Thyroid gland (tissue), 4 donors: Measurements from ENCODE around the gene CCDC39.

Source experiments
- POLR2A ChIP-seq, 2 donors: fragments of 450-650 bp; IDR thresholded peaks; one replicate each; pipeline ENCODE4 v1.6.1; 2017; ENCODE audit warnings: antibody characterized with exemption in 2 of 2, mild to moderate bottlenecking in 2 of 2, moderate library complexity in 1 of 2
- TF ChIP-seq, protein P1 (sequence below), 6 experiments: fragments of 200-600 bp in 3 of 6; fragments of 450-650 bp in 3 of 6; sonication (generic) in 3 of 6; IDR thresholded peaks; one replicate each; pipeline ENCODE4 v1.5.1; 2016 to 2019; ENCODE audit warnings: antibody characterized with exemption in 6 of 6, mild to moderate bottlenecking in 2 of 6, inconsistent platforms in 1 of 6, moderate library complexity in 1 of 6

DNA sequence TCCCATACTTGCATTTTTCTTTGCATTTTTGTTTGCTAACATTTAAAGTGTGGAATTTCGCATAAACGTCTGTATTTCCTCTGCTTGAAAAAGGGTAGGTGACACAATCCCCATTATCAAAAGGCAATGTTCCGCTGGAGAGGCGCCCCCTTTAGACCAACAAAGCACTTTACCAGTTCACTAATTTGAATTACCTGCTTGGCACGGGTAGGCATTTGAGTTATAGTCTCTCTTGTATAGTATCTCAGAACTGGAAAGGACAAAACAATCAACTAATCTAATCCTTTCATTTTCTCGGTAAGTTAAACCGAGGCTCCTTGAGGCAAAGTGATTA lies 775 bp upstream of the CCDC39 start:
- no peak for TF ChIP-seq POLR2A (IDR thresholded peaks at IDR 0.05)
- TF ChIP-seq, protein P1, sequence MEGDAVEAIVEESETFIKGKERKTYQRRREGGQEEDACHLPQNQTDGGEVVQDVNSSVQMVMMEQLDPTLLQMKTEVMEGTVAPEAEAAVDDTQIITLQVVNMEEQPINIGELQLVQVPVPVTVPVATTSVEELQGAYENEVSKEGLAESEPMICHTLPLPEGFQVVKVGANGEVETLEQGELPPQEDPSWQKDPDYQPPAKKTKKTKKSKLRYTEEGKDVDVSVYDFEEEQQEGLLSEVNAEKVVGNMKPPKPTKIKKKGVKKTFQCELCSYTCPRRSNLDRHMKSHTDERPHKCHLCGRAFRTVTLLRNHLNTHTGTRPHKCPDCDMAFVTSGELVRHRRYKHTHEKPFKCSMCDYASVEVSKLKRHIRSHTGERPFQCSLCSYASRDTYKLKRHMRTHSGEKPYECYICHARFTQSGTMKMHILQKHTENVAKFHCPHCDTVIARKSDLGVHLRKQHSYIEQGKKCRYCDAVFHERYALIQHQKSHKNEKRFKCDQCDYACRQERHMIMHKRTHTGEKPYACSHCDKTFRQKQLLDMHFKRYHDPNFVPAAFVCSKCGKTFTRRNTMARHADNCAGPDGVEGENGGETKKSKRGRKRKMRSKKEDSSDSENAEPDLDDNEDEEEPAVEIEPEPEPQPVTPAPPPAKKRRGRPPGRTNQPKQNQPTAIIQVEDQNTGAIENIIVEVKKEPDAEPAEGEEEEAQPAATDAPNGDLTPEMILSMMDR (IDR thresholded peaks at IDR 0.05) = peak in 3 of 6 experiments; percentile 35 to 50 (median 41)
